Esophagus muscularis mucosa (tissue), 2 donors: ENCODE data around the gene ZFP14.

ENCODE experiments used
- POLR2A ChIP-seq: fragments of 450-650 bp; IDR thresholded peaks from one replicate; pipeline ENCODE4 v1.6.1; 2017; ENCODE audit warnings: antibody characterized with exemption, moderate library complexity, mild to moderate bottlenecking, low read depth
- POLR2AphosphoS5 ChIP-seq, 2 donors: sonication (generic); formaldehyde crosslinking; IDR thresholded peaks; one replicate each; pipeline ENCODE4 v1.6.1; 2017; ENCODE audit warnings: antibody characterized with exemption in 2 of 2

- TF ChIP-seq POLR2A (no peak), POLR2AphosphoS5 (IDR thresholded peaks at IDR 0.05) (no peak)
These were observed 22.5 kb upstream of the ZFP14 start for GRCh38 chr19:36401475-36401874.
